ENCODE data around the gene ODAPH.
"Not testable (repeated sequence)": the region's sequence is repeated elsewhere in the genome, so short reads cannot be mapped to it uniquely, and the experiment has no call there.

The ODAPH gene

GRCh38 chr4:75544220-75544619 is 11.6 kb upstream of the ODAPH start:
- not testable (repeated sequence) for DNase-seq (ENCODE audit: low read depth in 1 of 2, low spot score in 1 of 2)

GRCh38 chr4:75544870-75545269 is 11.0 kb upstream of the ODAPH start:
- no peak for DNase-seq (ENCODE audit: low read depth in 1 of 2, low spot score in 1 of 2)

- no peak for DNase-seq (ENCODE audit: low read depth in 1 of 2, low spot score in 1 of 2)
Measured at GRCh38 chr4:75545526-75545925, 10.3 kb upstream of the ODAPH start.

- no peak for DNase-seq (ENCODE audit: low read depth in 1 of 2, low spot score in 1 of 2)
Measured at GRCh38 chr4:75547647-75548387, 8.0 kb upstream of the ODAPH start.

- DNase-seq (ENCODE audit: low read depth in 1 of 2, low spot score in 1 of 2): no peak
Measured at GRCh38 chr4:75549019-75549418, 6.8 kb upstream of the ODAPH start.

GRCh38 chr4:75552452-75552851 is 3.4 kb upstream of the ODAPH start:
- no peak for DNase-seq (ENCODE audit: low read depth in 1 of 2, low spot score in 1 of 2)

- DNase-seq (ENCODE audit: low read depth in 1 of 2, low spot score in 1 of 2): no peak
Measured at GRCh38 chr4:75557696-75558095, 1.8 kb downstream of the ODAPH start.

GRCh38 chr4:75561789-75562188 is 5.9 kb downstream of the ODAPH start:
- no peak for DNase-seq (ENCODE audit: low read depth in 1 of 2, low spot score in 1 of 2)

GRCh38 chr4:75564023-75564422 is 8.2 kb downstream of the ODAPH start:
- DNase-seq (ENCODE audit: low read depth in 1 of 2, low spot score in 1 of 2): no peak

- no peak for DNase-seq (ENCODE audit: low read depth in 1 of 2, low spot score in 1 of 2)
Measured at GRCh38 chr4:75565481-75565880, 9.6 kb downstream of the ODAPH start.

- no peak for DNase-seq (ENCODE audit: low read depth in 1 of 2, low spot score in 1 of 2)
Measured at GRCh38 chr4:75566911-75567310, 11.0 kb downstream of the ODAPH start.

- no peak for DNase-seq (ENCODE audit: low read depth in 1 of 2, low spot score in 1 of 2)
Measured at GRCh38 chr4:75567725-75568124, 11.9 kb downstream of the ODAPH start.

GRCh38 chr4:75584067-75584466 is 28.2 kb downstream of the ODAPH start:
- no peak for DNase-seq (ENCODE audit: low read depth in 1 of 2, low spot score in 1 of 2)

- DNase-seq (ENCODE audit: low read depth in 1 of 2, low spot score in 1 of 2): no peak
Measured at GRCh38 chr4:75593393-75593792, 37.5 kb downstream of the ODAPH start.

GRCh38 chr4:75596061-75596460 is 40.2 kb downstream of the ODAPH start:
- DNase-seq (ENCODE audit: low read depth in 1 of 2, low spot score in 1 of 2): no peak

- DNase-seq (ENCODE audit: low read depth in 1 of 2, low spot score in 1 of 2): no peak
Measured at GRCh38 chr4:75598390-75598789, 42.5 kb downstream of the ODAPH start.

GRCh38 chr4:75599647-75600046 is 43.8 kb downstream of the ODAPH start:
- no peak for DNase-seq (ENCODE audit: low read depth in 1 of 2, low spot score in 1 of 2)

GRCh38 chr4:75605928-75606327 is 50.1 kb downstream of the ODAPH start:
- no peak for DNase-seq (ENCODE audit: low read depth in 1 of 2, low spot score in 1 of 2)

- DNase-seq (ENCODE audit: low read depth in 1 of 2, low spot score in 1 of 2): no peak
Measured at GRCh38 chr4:75612306-75612705, 56.4 kb downstream of the ODAPH start.

Data from stimulated activated CD4-positive, alpha-beta T cell treated with anti-CD3 and anti-CD28 coated beads, Interleukin-15, amount 100 ng/mL, for 1 hour (primary cell).